Choroid plexus epithelial cell (primary cell): ENCODE data around the gene LDHD.
"Not testable (repeated sequence)": the region's sequence is repeated elsewhere in the genome, so short reads cannot be mapped to it uniquely, and the experiment has no call there.

ENCODE experiments used
- DNase-seq: peaks from one replicate; pipeline ENCODE4 v3.0.0-alpha.2; 2010; ENCODE audit warnings: low read depth
- H3K4me3 ChIP-seq: 2 replicates; pipeline ENCODE4 v1.5.1; 2011; ENCODE audit warnings: low read depth, mild to moderate bottlenecking, control low read depth, low read length, moderate library complexity
- TF ChIP-seq, protein P1 (sequence below): conservative IDR thresholded peaks from 2 replicates; pipeline ENCODE4 v1.5.1; 2011; ENCODE audit warnings: low read depth, mild to moderate bottlenecking, control low read depth, inconsistent platforms, low read length, moderate library complexity

Gene LDHD

DNA sequence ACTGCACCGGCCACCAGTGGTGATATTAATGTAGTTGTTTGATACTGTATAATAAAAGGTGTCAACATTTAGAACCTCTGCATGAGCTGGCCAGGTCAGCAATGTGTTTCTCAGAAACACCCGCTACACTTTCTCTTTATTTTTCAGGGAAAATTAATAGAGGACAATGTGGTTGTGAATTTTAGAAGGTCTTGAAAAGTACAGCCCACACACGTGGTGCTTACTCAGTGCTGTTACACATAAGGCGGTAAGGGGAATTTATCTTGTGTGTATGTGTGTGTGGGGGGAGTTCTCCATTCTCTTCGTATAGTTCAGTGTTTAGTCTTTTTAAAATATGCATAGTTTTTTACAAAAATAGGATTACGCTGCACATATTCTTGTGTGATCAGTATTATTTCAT lies 27.4 kb upstream of the LDHD start:
- TF ChIP-seq, protein P1, sequence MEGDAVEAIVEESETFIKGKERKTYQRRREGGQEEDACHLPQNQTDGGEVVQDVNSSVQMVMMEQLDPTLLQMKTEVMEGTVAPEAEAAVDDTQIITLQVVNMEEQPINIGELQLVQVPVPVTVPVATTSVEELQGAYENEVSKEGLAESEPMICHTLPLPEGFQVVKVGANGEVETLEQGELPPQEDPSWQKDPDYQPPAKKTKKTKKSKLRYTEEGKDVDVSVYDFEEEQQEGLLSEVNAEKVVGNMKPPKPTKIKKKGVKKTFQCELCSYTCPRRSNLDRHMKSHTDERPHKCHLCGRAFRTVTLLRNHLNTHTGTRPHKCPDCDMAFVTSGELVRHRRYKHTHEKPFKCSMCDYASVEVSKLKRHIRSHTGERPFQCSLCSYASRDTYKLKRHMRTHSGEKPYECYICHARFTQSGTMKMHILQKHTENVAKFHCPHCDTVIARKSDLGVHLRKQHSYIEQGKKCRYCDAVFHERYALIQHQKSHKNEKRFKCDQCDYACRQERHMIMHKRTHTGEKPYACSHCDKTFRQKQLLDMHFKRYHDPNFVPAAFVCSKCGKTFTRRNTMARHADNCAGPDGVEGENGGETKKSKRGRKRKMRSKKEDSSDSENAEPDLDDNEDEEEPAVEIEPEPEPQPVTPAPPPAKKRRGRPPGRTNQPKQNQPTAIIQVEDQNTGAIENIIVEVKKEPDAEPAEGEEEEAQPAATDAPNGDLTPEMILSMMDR: no peak
- no peak overlapping the region for H3K4me3 ChIP-seq
- DNase-seq: no peak

DNA sequence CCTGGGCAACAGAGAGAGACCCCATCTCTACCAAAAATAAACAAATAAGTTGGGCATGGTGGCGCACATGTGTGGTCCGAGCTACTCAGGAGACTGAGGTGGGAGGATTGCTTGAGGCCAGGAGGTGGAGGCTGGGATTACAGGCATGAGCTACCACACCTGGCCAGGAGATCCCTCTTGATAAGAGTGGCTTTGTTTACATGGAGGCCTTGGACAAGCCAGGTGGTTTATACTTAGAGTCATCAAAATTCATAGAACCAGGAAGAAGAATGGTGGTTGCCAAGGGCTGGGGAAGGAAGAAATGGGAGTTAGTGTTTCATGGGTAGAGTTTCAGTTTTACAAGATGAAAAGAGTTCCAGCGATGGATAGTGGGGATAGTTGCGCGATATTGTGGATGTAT lies 22.9 kb upstream of the LDHD start:
- no peak overlapping the region for H3K4me3 ChIP-seq
- DNase-seq: no peak
- TF ChIP-seq, protein P1: no peak

DNA sequence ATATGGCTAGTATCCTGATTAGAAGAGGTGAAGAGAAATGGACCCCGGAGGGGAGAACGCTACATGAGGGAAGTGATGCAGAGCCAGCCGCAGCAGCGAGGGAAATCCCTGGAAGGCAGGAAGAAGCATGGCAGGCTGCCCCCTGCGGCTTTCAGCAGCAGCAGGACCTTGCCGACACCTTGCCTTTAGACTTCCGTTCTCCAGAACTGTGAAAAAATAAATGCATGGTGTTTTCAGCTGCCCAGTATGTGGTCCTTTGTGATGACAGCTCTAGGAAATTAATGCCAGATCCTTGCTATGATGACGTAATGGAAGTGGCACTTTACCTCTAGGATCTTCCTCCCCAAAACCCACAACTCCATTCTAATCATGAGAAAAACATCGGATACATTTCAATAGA lies 22.1 kb upstream of the LDHD start:
- no peak overlapping the region for H3K4me3 ChIP-seq
- TF ChIP-seq, protein P1: peak; percentile 10
- DNase-seq: peak; percentile 89

DNA sequence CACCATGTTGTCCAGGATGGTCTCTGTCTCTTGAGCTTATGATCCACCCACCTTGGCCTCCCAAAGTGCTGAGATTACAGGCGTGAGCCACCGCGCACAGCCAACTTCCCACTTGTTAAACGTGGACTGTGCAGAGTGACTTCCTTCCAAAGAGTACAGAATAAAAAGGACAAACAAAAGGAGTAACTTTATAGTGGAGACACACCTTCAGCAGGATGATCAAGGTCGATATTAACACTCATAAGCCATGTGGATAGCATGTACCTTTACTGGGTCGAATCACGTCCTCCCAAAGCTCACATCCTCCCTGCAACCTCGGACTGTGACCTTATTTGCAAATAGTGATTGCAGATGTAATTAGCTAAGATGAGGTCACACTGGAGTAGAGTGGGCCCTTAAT lies 21.7 kb upstream of the LDHD start:
- H3K4me3 ChIP-seq: no peak overlapping the region
- DNase-seq: no peak
- TF ChIP-seq, protein P1: no peak

DNA sequence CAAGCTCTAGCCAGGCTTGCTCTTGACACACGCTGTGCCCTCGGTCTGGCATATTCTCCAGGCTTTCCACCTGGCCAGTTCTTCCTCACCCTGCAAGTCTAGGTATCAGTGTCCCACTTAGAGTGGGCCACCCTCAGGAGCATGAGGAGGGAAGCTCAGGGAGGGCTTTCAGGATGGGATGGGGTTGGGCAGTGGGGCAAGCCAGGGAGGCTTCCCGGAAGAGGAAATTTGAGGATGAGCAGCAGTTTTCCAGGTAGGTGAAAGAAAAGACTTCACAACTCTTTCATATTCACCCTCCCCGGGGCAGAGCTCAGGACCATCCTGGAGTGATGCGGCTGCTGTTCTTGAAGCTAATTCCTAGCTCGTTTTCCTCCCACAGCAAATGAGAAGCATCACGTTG lies 14.5 kb upstream of the LDHD start:
- TF ChIP-seq, protein P1: no peak
- H3K4me3 ChIP-seq: no peak overlapping the region
- DNase-seq: no peak

DNA sequence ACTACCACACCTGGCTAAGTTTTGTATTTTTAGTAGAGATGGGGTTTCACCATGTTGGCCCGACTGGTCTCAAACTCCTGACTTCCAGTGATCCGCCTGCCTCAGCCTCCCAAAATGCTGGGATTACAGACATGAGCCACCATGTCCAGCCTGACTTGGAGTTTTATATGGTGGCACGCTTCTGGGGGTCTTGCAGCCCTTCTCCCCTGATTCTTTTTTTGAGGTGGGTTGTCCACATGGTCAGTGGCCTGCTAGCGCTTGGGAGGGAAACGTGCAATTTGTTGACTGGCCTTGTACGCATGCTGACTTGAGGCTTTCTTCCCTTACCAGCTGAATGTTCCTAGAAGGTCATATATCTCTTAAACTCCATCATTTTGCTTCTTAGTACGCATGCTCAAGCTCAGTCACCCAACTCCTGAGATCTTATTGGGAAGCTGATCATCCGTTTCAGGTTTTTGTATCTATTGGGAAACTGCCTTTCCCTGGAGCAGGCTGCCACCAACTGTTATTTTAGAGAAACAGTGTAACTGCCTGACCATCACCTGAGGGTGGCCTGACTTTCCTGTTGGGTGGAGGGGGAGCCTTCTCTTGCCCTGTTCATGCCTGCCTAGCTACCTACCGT lies 13.7 kb upstream of the LDHD start:
- no peak for DNase-seq
- TF ChIP-seq, protein P1: peak; percentile 21
- no peak overlapping the region for H3K4me3 ChIP-seq

DNA sequence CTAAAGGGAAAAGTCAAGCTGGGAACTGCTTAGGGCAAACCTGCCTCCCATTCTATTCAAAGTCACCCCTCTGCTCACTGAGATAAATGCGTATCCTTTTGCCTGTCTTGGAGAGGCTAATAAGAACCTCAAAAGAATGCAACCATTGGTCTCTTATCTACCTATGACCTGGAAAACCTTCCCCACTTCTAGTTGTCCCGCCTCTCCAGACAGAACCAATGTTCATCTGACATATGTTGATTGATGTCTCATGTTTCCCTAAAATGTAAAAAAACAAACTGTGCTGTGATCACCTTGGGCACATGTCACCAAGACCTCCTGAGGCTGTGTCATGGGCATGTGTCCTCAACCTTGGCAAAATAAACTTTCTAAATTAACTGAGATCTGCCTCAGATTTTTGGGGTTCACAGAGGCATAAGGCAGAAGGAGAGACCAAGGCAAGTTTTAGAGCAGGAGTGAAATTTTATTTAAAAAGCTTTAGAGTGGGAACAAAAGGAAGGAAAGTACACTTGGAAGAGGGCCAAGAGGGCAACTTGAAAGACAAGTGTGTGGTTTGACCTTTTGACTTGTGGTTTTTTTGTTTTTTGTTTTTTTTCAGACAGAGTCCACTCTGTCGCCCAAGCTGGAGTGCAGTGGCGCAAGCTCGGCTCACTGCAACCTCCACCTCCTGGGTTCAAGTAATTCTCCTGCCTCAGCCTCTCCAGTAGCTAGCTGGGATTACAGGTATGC lies 13.0 kb upstream of the LDHD start:
- not testable (repeated sequence) for H3K4me3 ChIP-seq
- DNase-seq: peak; percentile 50
